Pancreas (tissue), 10 donors: Measurements from ENCODE around the gene PDE6B. TPM values are rescaled to one million over a fixed set of nuclear protein-coding genes. Genes with fewer than 3 reads are reported as not detected.

Experiments used
- ATAC-seq, 4 donors: fragments of 200-7000 bp; cut with Tn5 transposase; one replicate each; pipeline versions ENCODE4 v1.8.0 to v1.9.1; 2020; ENCODE audit warnings: mild to moderate bottlenecking in 4 of 4, moderate library complexity in 4 of 4
- DNase-seq, 6 donors: peaks; one replicate each; pipeline ENCODE4 v3.0.0-alpha.2; 2020
- FAIRE-seq: peaks from 2 replicates; lab custom pipeline; 2012; peaks lifted over from hg19 to GRCh38; lab: Jason Lieb, UNC
- H3K27ac ChIP-seq, 4 donors: fragments of 200-600 bp; sonication (generic); 1 replicate in 3 of 4; 2 replicates in 1 of 4; pipeline versions ENCODE4 v1.5.0 to v1.8.0; 2020
- H3K27me3 ChIP-seq, 4 donors: fragments of 200-600 bp; one replicate each; pipeline ENCODE4 v1.8.0; 2021
- H3K36me3 ChIP-seq, 3 donors: fragments of 200-600 bp; sonication (generic) in 1 of 3; one replicate each; pipeline versions ENCODE4 v1.5.0 to v1.8.0; 2020 to 2021
- H3K4me1 ChIP-seq, 3 donors: fragments of 200-600 bp; one replicate each; pipeline ENCODE4 v1.8.0; 2021
- H3K4me3 ChIP-seq, 4 donors: fragments of 200-600 bp; sonication (generic) in 2 of 4; one replicate each; pipeline versions ENCODE4 v1.5.0 to v1.8.0; 2020 to 2021
- H3K9me3 ChIP-seq, 4 donors: fragments of 200-600 bp; one replicate each; pipeline ENCODE4 v1.8.0; 2021
- CTCF ChIP-seq, 4 donors: fragments of 200-600 bp; sonication (generic) in 3 of 4; IDR thresholded peaks; one replicate each; pipeline versions ENCODE4 v1.5.0 to v1.8.0; 2021; ENCODE audit warnings: antibody characterized with exemption in 4 of 4
- WGBS, 2 donors: extraction: QIAGEN DNeasy Blood & Tissue Kit; methylation state at CpG; one replicate each; pipeline ENCODE4 v1.1.7; 2013; 5-methylcytosine and 5-hydroxymethylcytosine counted together
- intact Hi-C, 3 donors: fragments of 100-400 bp; cut with DNase I; formaldehyde crosslinking; loops; one replicate each; pipeline versions ENCODE4 v1.11.1 to v1.14.2; 2022
- polyA plus RNA-seq, 2 donors: library from polyadenylated mRNA; stranded (reverse); fragments of 200-250 nt; gene quantifications; one replicate each; pipeline ENCODE4 v1.2.3, GENCODE V29; 2013
- total RNA-seq, 6 donors: library from RNA; stranded (reverse); fragmentation: NEBNext Ultra II Directional in 4 of 6; extraction: Animal tissue kit (Norgen Biotek cat#: 25700) in 4 of 6; gene quantifications; one replicate each; pipeline versions ENCODE4 v1.2.1 to v1.2.4, GENCODE V29; 2021 to 2023
- donor health status: healthy with polysubstance abuse.
- donor health status: DM: no; HTN: no; CAD: no; lungs with moderate emphysema.
- donor health status: DM: no; HTN: no; CAD: no.
- donor health status: control.
- donor health status: control.
- donor health status: Bipolar disorder and iron deficiency.
- donor health status: DM: yes; HTN: yes; CAD: no.
- donor health status: DM: no; HTN: no; CAD: no.
- donor health status: DM: no; HTN: no; CAD: no.
- donor health status: DM: yes; HTN: yes; CAD: no.

PDE6B gene
- total and polyA plus RNA-seq, 8 donors: 0.99 to 6.6 (median 2.9) TPM

DNA sequence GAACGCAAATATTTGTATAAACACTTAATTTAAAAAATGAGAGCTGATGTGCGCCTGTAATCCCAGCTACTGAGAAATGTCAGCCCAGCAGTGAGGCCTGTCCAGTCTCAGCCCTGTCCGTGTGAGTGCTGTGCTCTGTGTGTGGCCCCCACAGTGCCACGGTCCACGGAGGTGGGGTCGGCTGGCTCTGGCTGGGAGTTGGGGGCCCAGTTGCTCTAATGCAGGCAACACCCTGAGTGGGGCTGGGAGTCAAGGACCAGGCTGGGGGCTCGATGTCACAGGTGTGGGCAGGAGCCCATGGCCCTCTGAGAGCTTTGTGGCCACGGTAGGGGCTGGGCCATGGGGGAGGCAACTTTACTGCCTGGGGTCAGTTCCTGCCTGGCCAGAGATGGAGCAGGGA, 93.1 kb downstream of the PDE6B start:
- Histone ChIP-seq H3K4me1 (no peaks in the 10 kb centered on the region), H3K4me3 (no peak overlapping the region), H3K9me3 (no peaks in the 10 kb centered on the region), H3K36me3 (peaks cover 0 to 3% (median 3%) of the 10 kb centered on the region in 3 donors), H3K27ac (no peak overlapping the region), H3K27me3 (no peaks in the 10 kb centered on the region)
- ATAC-seq (no peak), FAIRE-seq (no peak), DNase-seq (peak in 2 of 6 donors; percentile 11 to 51)
- TF ChIP-seq CTCF (IDR thresholded peaks at IDR 0.05): no peak
- intact Hi-C loops: no loop called here
- 89 to 93% methylated on average over 8 of the region's 8 CpGs for WGBS, 2 donors

Other genes with a start within 250 kb of the PDE6B start
- 10 to 100 TPM; 10.7 to 19.6 (median 13.8) TPM for gene ZNF721, start 126.4 kb upstream of the PDE6B start, total RNA-seq
- gene ZNF721, start 126.4 kb upstream of the PDE6B start, polyA plus RNA-seq: 1 to 10 TPM; 7.3 to 10.0 TPM
- 10 to 100 TPM; 15.4 to 32.7 (median 22.6) TPM for gene PIGG, start 126.4 kb upstream of the PDE6B start, total RNA-seq
- gene PIGG, start 126.4 kb upstream of the PDE6B start, polyA plus RNA-seq: 10 to 100 TPM; 42.1 to 47.4 TPM
- under 1 TPM in 4 of 6 donors, not detected in 2; 0.04 to 0.34 (median 0.21) TPM for gene TMEM271, start 49.3 kb upstream of the PDE6B start, total RNA-seq
- gene TMEM271, start 49.3 kb upstream of the PDE6B start, polyA plus RNA-seq: under 1 TPM; 0.23 to 0.35 TPM
- 100 to 1,000 TPM in 5 of 6 donors, 10 to 100 TPM in 1; 88.4 to 131 (median 111) TPM for gene ATP5ME, start 48.7 kb downstream of the PDE6B start, total RNA-seq
- 100 to 1,000 TPM; 310 to 318 TPM for gene ATP5ME, start 48.7 kb downstream of the PDE6B start, polyA plus RNA-seq
- 1 to 10 TPM; 4.0 to 9.0 (median 5.2) TPM for gene MYL5, start 49.0 kb downstream of the PDE6B start, total RNA-seq
- 10 to 100 TPM; 19.4 to 29.3 TPM for gene MYL5, start 49.0 kb downstream of the PDE6B start, polyA plus RNA-seq
- gene SLC49A3, start 63.6 kb downstream of the PDE6B start, total RNA-seq: 1 to 10 TPM; 3.3 to 9.0 (median 5.5) TPM
- gene SLC49A3, start 63.6 kb downstream of the PDE6B start, polyA plus RNA-seq: 10 to 100 TPM; 14.3 to 20.8 TPM
- gene PCGF3, start 80.3 kb downstream of the PDE6B start, total RNA-seq: 10 to 100 TPM; 12.3 to 34.3 (median 14.3) TPM
- 10 to 100 TPM; 43.3 to 66.8 TPM for gene PCGF3, start 80.3 kb downstream of the PDE6B start, polyA plus RNA-seq
- gene CPLX1, start 200.6 kb downstream of the PDE6B start, total RNA-seq: 1 to 10 TPM in 3 of 6 donors, under 1 TPM in 3; 0.51 to 1.8 (median 0.89) TPM
- gene CPLX1, start 200.6 kb downstream of the PDE6B start, polyA plus RNA-seq: 1 to 10 TPM; 6.3 to 7.7 TPM